Stimulated activated CD4-positive, alpha-beta T cell treated with anti-CD3 and anti-CD28 coated beads, Interleukin-2, amount 100 ng/mL, for 48 hours (primary cell): Measurements from ENCODE around the gene INPP5A.
"Not testable (repeated sequence)": the region's sequence is repeated elsewhere in the genome, so short reads cannot be mapped to it uniquely, and the experiment has no call there.

Experiments used
- DNase-seq, 2 donors: peaks; one replicate each; pipeline ENCODE4 v3.0.0-alpha.2; 2020

The INPP5A gene

GRCh38 chr10:132732518-132732917, 194.9 kb downstream of the INPP5A start:
- no peak for DNase-seq

- DNase-seq: no peak
These were observed 196.3 kb downstream of the INPP5A start for GRCh38 chr10:132733926-132734325.

- DNase-seq: no peak
These were observed 197.8 kb downstream of the INPP5A start for GRCh38 chr10:132735341-132735775.

GRCh38 chr10:132735923-132736391, 198.4 kb downstream of the INPP5A start:
- DNase-seq: no peak

GRCh38 chr10:132737390-132738048, 199.9 kb downstream of the INPP5A start:
- no peak for DNase-seq

- no peak for DNase-seq
These were observed 201.1 kb downstream of the INPP5A start for GRCh38 chr10:132738454-132739224.

- DNase-seq: no peak
These were observed 201.6 kb downstream of the INPP5A start for GRCh38 chr10:132739225-132739613.

- no peak for DNase-seq
These were observed 203.0 kb downstream of the INPP5A start for GRCh38 chr10:132740588-132740987.

GRCh38 chr10:132742167-132742836, 204.7 kb downstream of the INPP5A start:
- DNase-seq: no peak

- no peak for DNase-seq
These were observed 205.2 kb downstream of the INPP5A start for GRCh38 chr10:132742837-132743194.

GRCh38 chr10:132743196-132743924, 205.8 kb downstream of the INPP5A start:
- not testable (repeated sequence) for DNase-seq

- no peak for DNase-seq
These were observed 206.4 kb downstream of the INPP5A start for GRCh38 chr10:132743925-132744490.

GRCh38 chr10:132744839-132745238, 207.3 kb downstream of the INPP5A start:
- DNase-seq: no peak

GRCh38 chr10:132745511-132745910, 207.9 kb downstream of the INPP5A start:
- DNase-seq: no peak

GRCh38 chr10:132745971-132746370, 208.4 kb downstream of the INPP5A start:
- DNase-seq: no peak

- DNase-seq: no peak
These were observed 208.8 kb downstream of the INPP5A start for GRCh38 chr10:132746386-132746785.

GRCh38 chr10:132746801-132747625, 209.4 kb downstream of the INPP5A start:
- no peak for DNase-seq

- no peak for DNase-seq
These were observed 210.5 kb downstream of the INPP5A start for GRCh38 chr10:132748135-132748534.

GRCh38 chr10:132748545-132749370, 211.2 kb downstream of the INPP5A start:
- no peak for DNase-seq

- DNase-seq: no peak
These were observed 211.8 kb downstream of the INPP5A start for GRCh38 chr10:132749371-132749795.

GRCh38 chr10:132750936-132751335, 213.3 kb downstream of the INPP5A start:
- no peak for DNase-seq
